ENCODE results near the gene TEX261. TPM values are rescaled to one million over a fixed set of nuclear protein-coding genes. Genes with fewer than 3 reads are reported as not detected.

The TEX261 gene
- polyA plus RNA-seq, 1 of the 3 experiments (the other 2 are of a cell fraction): 44.3 TPM

DNA sequence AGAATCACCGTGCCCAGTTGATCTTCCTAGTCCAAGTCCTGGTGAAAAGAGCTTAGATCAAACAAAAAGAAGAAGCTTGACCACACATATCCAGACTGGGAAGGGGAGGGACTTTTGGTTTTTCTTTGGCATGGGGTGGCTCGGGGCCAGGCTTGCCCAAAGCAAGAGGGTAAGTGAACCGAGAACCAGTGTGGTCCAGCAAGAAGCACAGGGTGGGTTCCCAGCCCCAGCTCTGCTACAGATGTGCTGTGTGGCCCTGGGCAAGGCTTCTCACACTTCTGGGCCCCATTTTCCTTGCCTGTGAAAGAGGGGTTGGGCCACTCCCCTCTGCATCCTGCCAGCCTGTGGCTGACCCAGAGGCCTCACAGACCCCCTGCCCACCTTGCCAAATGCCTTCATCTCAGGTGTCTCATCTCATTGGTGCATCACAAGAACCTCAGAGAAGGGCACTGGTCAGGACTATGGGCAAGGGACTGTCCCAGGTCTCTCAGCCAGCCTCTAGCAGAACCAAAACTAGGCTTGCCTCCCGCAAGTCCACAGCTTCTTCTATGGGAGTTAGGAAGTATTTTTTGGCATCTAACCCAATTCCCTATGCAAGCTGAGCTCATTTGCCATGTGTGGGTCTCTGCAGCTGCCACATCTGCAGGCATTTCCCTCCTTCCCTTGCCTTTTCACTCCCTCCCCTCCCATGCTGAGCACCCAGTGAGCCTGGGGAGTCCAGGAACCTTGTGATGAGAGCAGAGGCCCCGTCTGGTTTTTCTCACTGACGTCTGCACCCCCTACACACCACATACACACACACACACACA, 52.1 kb downstream of the TEX261 start (continued):
- TF ChIP-seq NRF1 (IDR thresholded peaks at IDR 0.05; ENCODE audit: low read depth, low read length): no peak
- TF ChIP-seq, protein P1, sequence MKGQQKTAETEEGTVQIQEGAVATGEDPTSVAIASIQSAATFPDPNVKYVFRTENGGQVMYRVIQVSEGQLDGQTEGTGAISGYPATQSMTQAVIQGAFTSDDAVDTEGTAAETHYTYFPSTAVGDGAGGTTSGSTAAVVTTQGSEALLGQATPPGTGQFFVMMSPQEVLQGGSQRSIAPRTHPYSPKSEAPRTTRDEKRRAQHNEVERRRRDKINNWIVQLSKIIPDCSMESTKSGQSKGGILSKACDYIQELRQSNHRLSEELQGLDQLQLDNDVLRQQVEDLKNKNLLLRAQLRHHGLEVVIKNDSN (IDR thresholded peaks at IDR 0.05; ENCODE audit: borderline replicate concordance, low read depth): no peak
- no peak for TF ChIP-seq MEF2A (IDR thresholded peaks at IDR 0.05; ENCODE audit: borderline replicate concordance, low read depth)
- TF ChIP-seq EZH2phosphoT487 (IDR thresholded peaks at IDR 0.05; ENCODE audit: borderline replicate concordance, low read depth): no peak
- TF ChIP-seq CHD2 (IDR thresholded peaks at IDR 0.05; ENCODE audit: low read length, partially characterized antibody): peak; percentile 60

DNA sequence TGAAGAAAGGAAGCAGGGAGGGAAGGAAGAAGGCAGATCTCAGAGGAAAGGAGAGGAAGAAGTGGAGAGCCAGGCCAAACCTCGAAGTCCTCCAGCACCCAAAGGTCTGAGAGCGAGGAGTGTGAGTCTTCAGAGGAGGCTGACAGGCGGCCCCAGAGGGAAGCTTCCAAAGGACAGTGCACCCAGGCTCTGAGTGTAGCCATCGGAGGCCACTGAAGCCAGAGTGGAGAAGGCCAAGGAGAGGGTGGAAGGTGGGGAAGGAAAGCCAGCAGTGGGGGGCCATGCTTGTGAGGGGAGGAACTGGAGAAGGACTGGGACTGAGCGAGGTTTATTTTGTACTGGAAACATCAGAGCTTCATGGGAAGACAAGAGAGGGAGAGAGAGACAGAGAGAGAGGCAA, 53.0 kb downstream of the TEX261 start:
- H3K4me1 ChIP-seq (ENCODE audit: control insufficient read depth in 1 of 2, insufficient read depth in 2 of 2, low read depth in 1 of 2, low read length in 1 of 2): peaks cover 0 to 19% of the 10 kb centered on the region in 2 experiments; a peak in 1 of 4 replicates
- peaks cover 3% of the 10 kb centered on the region for H3F3A ChIP-seq (replicated peaks; ENCODE audit: insufficient read depth)
- TF ChIP-seq CHD2 (IDR thresholded peaks at IDR 0.05; ENCODE audit: low read length, partially characterized antibody) (no peak), SMC3 (IDR thresholded peaks at IDR 0.05; ENCODE audit: low read depth, low read length) (no peak), TCF12 (IDR thresholded peaks at IDR 0.05) (no peak), TEAD4 (IDR thresholded peaks at IDR 0.05; ENCODE audit: borderline replicate concordance, insufficient read depth) (no peak), YY1 (IDR thresholded peaks at IDR 0.05; ENCODE audit: low read depth) (no peak), GABPA (IDR thresholded peaks at IDR 0.05; ENCODE audit: low read depth) (no peak), JUND (IDR thresholded peaks at IDR 0.05) (no peak), RFX5 (IDR thresholded peaks at IDR 0.05; ENCODE audit: low read length) (no peak), RXRA (IDR thresholded peaks at IDR 0.05; ENCODE audit: borderline replicate concordance, low read depth) (no peak), RCOR1 (IDR thresholded peaks at IDR 0.05; ENCODE audit: low read length) (no peak), FOXM1 (IDR thresholded peaks at IDR 0.05; ENCODE audit: low read depth) (no peak), EZH2phosphoT487 (IDR thresholded peaks at IDR 0.05; ENCODE audit: borderline replicate concordance, low read depth) (no peak), NRF1 (IDR thresholded peaks at IDR 0.05; ENCODE audit: low read depth, low read length) (no peak), TAF1 (IDR thresholded peaks at IDR 0.05; ENCODE audit: borderline replicate concordance, low read depth, low read length) (no peak)
- TF ChIP-seq, protein P2, sequence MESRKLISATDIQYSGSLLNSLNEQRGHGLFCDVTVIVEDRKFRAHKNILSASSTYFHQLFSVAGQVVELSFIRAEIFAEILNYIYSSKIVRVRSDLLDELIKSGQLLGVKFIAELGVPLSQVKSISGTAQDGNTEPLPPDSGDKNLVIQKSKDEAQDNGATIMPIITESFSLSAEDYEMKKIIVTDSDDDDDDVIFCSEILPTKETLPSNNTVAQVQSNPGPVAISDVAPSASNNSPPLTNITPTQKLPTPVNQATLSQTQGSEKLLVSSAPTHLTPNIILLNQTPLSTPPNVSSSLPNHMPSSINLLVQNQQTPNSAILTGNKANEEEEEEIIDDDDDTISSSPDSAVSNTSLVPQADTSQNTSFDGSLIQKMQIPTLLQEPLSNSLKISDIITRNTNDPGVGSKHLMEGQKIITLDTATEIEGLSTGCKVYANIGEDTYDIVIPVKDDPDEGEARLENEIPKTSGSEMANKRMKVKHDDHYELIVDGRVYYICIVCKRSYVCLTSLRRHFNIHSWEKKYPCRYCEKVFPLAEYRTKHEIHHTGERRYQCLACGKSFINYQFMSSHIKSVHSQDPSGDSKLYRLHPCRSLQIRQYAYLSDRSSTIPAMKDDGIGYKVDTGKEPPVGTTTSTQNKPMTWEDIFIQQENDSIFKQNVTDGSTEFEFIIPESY (IDR thresholded peaks at IDR 0.05; ENCODE audit: borderline replicate concordance, low read depth): no peak
- TF ChIP-seq, protein P3, sequence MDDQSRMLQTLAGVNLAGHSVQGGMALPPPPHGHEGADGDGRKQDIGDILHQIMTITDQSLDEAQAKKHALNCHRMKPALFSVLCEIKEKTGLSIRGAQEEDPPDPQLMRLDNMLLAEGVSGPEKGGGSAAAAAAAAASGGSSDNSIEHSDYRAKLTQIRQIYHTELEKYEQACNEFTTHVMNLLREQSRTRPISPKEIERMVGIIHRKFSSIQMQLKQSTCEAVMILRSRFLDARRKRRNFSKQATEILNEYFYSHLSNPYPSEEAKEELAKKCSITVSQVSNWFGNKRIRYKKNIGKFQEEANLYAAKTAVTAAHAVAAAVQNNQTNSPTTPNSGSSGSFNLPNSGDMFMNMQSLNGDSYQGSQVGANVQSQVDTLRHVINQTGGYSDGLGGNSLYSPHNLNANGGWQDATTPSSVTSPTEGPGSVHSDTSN (IDR thresholded peaks at IDR 0.05): no peak
- TF ChIP-seq, protein P4, sequence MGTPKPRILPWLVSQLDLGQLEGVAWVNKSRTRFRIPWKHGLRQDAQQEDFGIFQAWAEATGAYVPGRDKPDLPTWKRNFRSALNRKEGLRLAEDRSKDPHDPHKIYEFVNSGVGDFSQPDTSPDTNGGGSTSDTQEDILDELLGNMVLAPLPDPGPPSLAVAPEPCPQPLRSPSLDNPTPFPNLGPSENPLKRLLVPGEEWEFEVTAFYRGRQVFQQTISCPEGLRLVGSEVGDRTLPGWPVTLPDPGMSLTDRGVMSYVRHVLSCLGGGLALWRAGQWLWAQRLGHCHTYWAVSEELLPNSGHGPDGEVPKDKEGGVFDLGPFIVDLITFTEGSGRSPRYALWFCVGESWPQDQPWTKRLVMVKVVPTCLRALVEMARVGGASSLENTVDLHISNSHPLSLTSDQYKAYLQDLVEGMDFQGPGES (IDR thresholded peaks at IDR 0.05; ENCODE audit: low read depth, low read length): no peak
- TF ChIP-seq, protein P5, sequence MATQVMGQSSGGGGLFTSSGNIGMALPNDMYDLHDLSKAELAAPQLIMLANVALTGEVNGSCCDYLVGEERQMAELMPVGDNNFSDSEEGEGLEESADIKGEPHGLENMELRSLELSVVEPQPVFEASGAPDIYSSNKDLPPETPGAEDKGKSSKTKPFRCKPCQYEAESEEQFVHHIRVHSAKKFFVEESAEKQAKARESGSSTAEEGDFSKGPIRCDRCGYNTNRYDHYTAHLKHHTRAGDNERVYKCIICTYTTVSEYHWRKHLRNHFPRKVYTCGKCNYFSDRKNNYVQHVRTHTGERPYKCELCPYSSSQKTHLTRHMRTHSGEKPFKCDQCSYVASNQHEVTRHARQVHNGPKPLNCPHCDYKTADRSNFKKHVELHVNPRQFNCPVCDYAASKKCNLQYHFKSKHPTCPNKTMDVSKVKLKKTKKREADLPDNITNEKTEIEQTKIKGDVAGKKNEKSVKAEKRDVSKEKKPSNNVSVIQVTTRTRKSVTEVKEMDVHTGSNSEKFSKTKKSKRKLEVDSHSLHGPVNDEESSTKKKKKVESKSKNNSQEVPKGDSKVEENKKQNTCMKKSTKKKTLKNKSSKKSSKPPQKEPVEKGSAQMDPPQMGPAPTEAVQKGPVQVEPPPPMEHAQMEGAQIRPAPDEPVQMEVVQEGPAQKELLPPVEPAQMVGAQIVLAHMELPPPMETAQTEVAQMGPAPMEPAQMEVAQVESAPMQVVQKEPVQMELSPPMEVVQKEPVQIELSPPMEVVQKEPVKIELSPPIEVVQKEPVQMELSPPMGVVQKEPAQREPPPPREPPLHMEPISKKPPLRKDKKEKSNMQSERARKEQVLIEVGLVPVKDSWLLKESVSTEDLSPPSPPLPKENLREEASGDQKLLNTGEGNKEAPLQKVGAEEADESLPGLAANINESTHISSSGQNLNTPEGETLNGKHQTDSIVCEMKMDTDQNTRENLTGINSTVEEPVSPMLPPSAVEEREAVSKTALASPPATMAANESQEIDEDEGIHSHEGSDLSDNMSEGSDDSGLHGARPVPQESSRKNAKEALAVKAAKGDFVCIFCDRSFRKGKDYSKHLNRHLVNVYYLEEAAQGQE (IDR thresholded peaks at IDR 0.05; ENCODE audit: low read depth, low read length): no peak
- TF ChIP-seq, protein P1 (IDR thresholded peaks at IDR 0.05; ENCODE audit: borderline replicate concordance, low read depth): no peak
- no peak overlapping the region for H3K4me3 ChIP-seq (ENCODE audit: low read depth in 2 of 2, low read length in 1 of 2)
- CTCF ChIA-PET: interaction anchor here (0.8 to 8.6 kb wide), 8 partner anchors 21 to 151 kb away, joined by 3 to 127 read pairs (median 4); partner anchors contain the start of gene FIGLA
- H3K27me3 ChIP-seq (ENCODE audit: insufficient read depth): no peaks in the 10 kb centered on the region
- no peak for DNase-seq
- H2AFZ ChIP-seq (ENCODE audit: low read depth): no peak overlapping the region
- H3K36me3 ChIP-seq (replicated peaks in 1 of 2; ENCODE audit: control insufficient read depth in 1 of 2, insufficient read depth in 2 of 2, low read length in 1 of 2): no peaks in the 10 kb centered on the region
- no peaks in the 10 kb centered on the region for H4K20me1 ChIP-seq (ENCODE audit: insufficient read depth)
- H3K27ac ChIP-seq (ENCODE audit: low read depth in 2 of 2, low read length in 1 of 2): no peak overlapping the region
- H3K9me3 ChIP-seq: no peaks in the 10 kb centered on the region
- WGBS (ENCODE audit: low lambda C conversion rate): 82% methylated on average over 5 of the region's 5 CpGs
- H3K79me2 ChIP-seq (ENCODE audit: insufficient read depth): no peaks in the 10 kb centered on the region
- H3K9ac ChIP-seq: no peak overlapping the region
- no peak overlapping the region for H3K4me2 ChIP-seq
- H3K9me2 ChIP-seq: no peaks in the 10 kb centered on the region
- POLR2A ChIA-PET: no interaction called here
